ENCODE results near the gene EPB41L3. TPM values are rescaled to one million over a fixed set of nuclear protein-coding genes. Genes with fewer than 3 reads are reported as not detected.

EPB41L3 gene
- total and polyA plus RNA-seq, 12 donors, result 36.5 to 236 (median 140) TPM

DNA sequence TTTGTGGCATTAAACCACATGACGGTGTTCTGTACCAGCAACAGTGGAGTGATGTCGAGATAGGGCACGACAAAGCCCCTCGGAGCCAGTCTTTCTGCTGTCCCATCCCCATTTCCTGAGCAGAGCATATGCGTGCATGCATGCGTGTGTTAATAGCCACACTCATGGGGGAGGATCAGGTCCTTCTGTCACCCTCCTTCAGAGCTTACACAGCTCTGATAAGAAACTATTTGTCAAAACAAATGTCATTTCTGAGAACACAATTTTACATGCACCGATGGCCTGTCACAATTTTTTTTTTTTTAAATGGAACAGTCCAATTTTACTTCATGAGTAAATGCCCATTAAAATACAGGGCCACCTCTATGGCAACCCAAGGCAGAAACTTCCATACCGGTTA is 152.4 kb downstream of the EPB41L3 start:
- no peak for TF ChIP-seq POLR2A (IDR thresholded peaks at IDR 0.05)
- TF ChIP-seq, protein P1, sequence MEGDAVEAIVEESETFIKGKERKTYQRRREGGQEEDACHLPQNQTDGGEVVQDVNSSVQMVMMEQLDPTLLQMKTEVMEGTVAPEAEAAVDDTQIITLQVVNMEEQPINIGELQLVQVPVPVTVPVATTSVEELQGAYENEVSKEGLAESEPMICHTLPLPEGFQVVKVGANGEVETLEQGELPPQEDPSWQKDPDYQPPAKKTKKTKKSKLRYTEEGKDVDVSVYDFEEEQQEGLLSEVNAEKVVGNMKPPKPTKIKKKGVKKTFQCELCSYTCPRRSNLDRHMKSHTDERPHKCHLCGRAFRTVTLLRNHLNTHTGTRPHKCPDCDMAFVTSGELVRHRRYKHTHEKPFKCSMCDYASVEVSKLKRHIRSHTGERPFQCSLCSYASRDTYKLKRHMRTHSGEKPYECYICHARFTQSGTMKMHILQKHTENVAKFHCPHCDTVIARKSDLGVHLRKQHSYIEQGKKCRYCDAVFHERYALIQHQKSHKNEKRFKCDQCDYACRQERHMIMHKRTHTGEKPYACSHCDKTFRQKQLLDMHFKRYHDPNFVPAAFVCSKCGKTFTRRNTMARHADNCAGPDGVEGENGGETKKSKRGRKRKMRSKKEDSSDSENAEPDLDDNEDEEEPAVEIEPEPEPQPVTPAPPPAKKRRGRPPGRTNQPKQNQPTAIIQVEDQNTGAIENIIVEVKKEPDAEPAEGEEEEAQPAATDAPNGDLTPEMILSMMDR (IDR thresholded peaks at IDR 0.05), result no peak
- H3K27me3 ChIP-seq, result no peaks in the 10 kb centered on the region
- no peak overlapping the region for H3K27ac ChIP-seq
- no peaks in the 10 kb centered on the region for H3K4me1 ChIP-seq (replicated peaks in 1 of 2)
- H3K4me3 ChIP-seq, result no peak overlapping the region
- intact Hi-C loops (cut with DNase I), result no loop called here
- peaks cover 0 to 17% of the 10 kb centered on the region in 2 donors for H3K36me3 ChIP-seq (replicated peaks in 1 of 2)
- no peaks in the 10 kb centered on the region for H3K9me3 ChIP-seq (replicated peaks in 1 of 3)
- WGBS, 4 donors, result 82 to 92% (median 84%) methylated on average over 8 of the region's 8 CpGs
- no peak for DNase-seq

DNA sequence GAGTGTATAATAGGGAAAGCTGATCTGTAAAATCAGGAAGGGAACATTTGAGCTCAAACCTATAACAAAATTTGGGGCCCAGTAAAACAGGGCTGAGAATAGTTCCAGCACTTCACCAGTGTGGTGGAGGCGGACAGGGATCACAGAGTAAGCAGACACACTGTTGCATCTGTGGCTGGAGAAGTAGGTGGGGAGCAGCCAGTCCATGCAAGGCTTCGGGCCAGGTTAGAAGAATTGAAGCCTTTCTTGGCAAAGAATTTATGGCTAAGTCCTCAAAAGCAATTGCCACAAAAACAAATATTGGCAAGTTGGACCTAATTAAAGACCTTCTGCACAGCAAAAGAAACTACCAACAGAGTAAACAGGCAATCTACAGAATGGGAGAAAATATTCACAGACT is 154.4 kb downstream of the EPB41L3 start:
- Histone ChIP-seq H3K27ac (no peak overlapping the region), H3K36me3 (replicated peaks in 1 of 2) (no peaks in the 10 kb centered on the region), H3K4me1 (replicated peaks in 1 of 2) (no peaks in the 10 kb centered on the region), H3K27me3 (no peaks in the 10 kb centered on the region), H3K9me3 (replicated peaks in 1 of 3) (no peaks in the 10 kb centered on the region), H3K4me3 (no peak overlapping the region)
- DNase-seq, result no peak
- intact Hi-C loops (cut with DNase I), result no loop called here
- no peak for TF ChIP-seq POLR2A (IDR thresholded peaks at IDR 0.05)
- TF ChIP-seq, protein P1 (IDR thresholded peaks at IDR 0.05), result no peak
- WGBS, 4 donors, result 89 to 96% (median 92%) methylated on average over 2 of the region's 2 CpGs

DNA sequence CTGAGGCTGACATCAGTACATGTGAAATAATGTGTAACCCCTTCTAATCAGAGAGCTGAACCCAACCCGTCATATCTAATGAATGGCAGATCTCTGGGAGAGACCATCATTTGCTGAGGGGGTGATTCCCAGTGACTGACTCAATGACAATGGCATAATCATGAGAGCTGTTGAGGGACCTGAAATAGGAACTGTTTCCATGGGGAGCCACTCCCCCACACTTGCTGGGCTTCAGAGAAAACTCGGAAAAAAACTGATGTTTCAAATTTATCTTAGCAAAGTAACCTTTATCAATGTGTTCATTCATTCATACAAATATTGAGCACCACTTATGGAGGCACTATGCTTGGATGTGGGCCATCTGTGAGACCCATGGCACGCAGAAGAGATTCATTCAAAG is 154.9 kb downstream of the EPB41L3 start:
- Histone ChIP-seq H3K9me3 (replicated peaks in 1 of 3) (no peaks in the 10 kb centered on the region), H3K36me3 (replicated peaks in 1 of 2) (no peaks in the 10 kb centered on the region), H3K4me1 (replicated peaks in 1 of 2) (no peaks in the 10 kb centered on the region), H3K27ac (no peak overlapping the region), H3K27me3 (no peaks in the 10 kb centered on the region), H3K4me3 (no peak overlapping the region)
- intact Hi-C loops (cut with DNase I), result no loop called here
- DNase-seq, result no peak
- TF ChIP-seq, protein P1 (IDR thresholded peaks at IDR 0.05), result no peak
- TF ChIP-seq POLR2A (IDR thresholded peaks at IDR 0.05), result no peak
- 84 to 93% (median 87%) methylated on average over 3 of the region's 3 CpGs for WGBS, 4 donors

DNA sequence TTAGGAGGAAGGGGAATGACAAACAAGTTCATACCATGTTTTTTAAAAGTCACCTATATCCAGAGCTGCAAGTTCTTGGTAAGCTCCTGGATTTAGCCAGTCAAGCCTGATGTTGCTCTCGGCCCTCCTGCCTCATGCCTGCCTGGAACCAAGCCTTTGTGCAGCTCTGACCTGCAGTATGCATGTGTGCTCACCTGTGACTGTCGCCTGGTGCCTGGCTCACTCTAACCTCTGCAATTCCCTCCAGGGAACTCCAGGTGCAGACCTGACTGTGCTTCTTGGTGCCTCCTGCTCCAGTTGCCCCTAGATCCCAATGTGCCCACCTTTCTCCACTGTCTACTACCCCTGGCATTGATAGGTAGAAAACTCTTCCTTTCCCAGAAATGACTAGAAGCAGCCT is 163.2 kb downstream of the EPB41L3 start:
- no peaks in the 10 kb centered on the region for H3K27me3 ChIP-seq
- no peak overlapping the region for H3K27ac ChIP-seq
- H3K4me3 ChIP-seq, result no peak overlapping the region
- no peaks in the 10 kb centered on the region for H3K9me3 ChIP-seq (replicated peaks in 1 of 3)
- H3K36me3 ChIP-seq (replicated peaks in 1 of 2), result no peaks in the 10 kb centered on the region
- intact Hi-C loops (cut with DNase I), result no loop called here
- TF ChIP-seq POLR2A (IDR thresholded peaks at IDR 0.05), result no peak
- TF ChIP-seq, protein P1 (IDR thresholded peaks at IDR 0.05), result no peak
- no peak for DNase-seq
- no peaks in the 10 kb centered on the region for H3K4me1 ChIP-seq (replicated peaks in 1 of 2)
- WGBS, 4 donors, result 50 to 87% (median 77%) methylated on average over 2 of the region's 2 CpGs
